SK-N-SH (cell line): ENCODE measurements around the gene PSMA6. TPM values are rescaled to one million over a fixed set of nuclear protein-coding genes. Genes with fewer than 3 reads are reported as not detected.

Experiments used
- CTCF ChIA-PET: fragments of 300-600, 350-600 bp; formaldehyde crosslinking; extraction: SDS; loops from one replicate; lab custom pipeline; 2021; lab: Yijun Ruan, JAX
- POLR2A ChIA-PET: fragments of 350-600 bp; sonication (Branson Sonifier 250); formaldehyde crosslinking; extraction: SDS; loops from one replicate; lab custom pipeline; 2020; ENCODE audit warnings: antibody characterized with exemption, inconsistent platforms; lab: Yijun Ruan, JAX
- DNase-seq: peaks from one replicate; pipeline ENCODE4 v3.0.0; 2012
- H2AFZ ChIP-seq: fragments of 200-600 bp; sonication (generic); 2 replicates; pipeline ENCODE4 v1.8.1; 2016; ENCODE audit warnings: antibody characterized with exemption, mild to moderate bottlenecking, low read depth
- H3F3A ChIP-seq: fragments of 200-600 bp; sonication (generic); replicated peaks from 2 replicates; pipeline ENCODE3; 2016; ENCODE audit warnings: antibody characterized with exemption, mild to moderate bottlenecking; ENCODE audit not compliant: insufficient read depth
- H3K27ac ChIP-seq, 2 experiments: fragments of 200-500 bp in 1 of 2; fragments of 200-600 bp in 1 of 2; sonication (Bioruptor generic) in 1 of 2; sonication (generic), shearing (Covaris generic) in 1 of 2; 2 replicates each; pipeline versions ENCODE4 v1.5.1 to v1.6.1; 2014 to 2016; ENCODE audit warnings: low read depth in 2 of 2, inconsistent platforms in 1 of 2, low read length in 1 of 2, mild to moderate bottlenecking in 1 of 2, mixed read lengths in 1 of 2
- H3K27me3 ChIP-seq: fragments of 200-600 bp; sonication (generic), shearing (Covaris generic); 2 replicates; pipeline ENCODE4 v1.6.1; 2016; ENCODE audit warnings: mixed run types; ENCODE audit not compliant: insufficient read depth
- H3K36me3 ChIP-seq, 2 experiments: fragments of 200-500 bp in 1 of 2; fragments of 200-600 bp in 1 of 2; sonication (Bioruptor generic) in 1 of 2; sonication (generic) in 1 of 2; replicated peaks in 1 of 2; 2 replicates each; pipeline versions ENCODE3 to v1.5.1; 2014 to 2016; ENCODE audit warnings: low read length in 1 of 2, mild to moderate bottlenecking in 1 of 2; ENCODE audit not compliant: insufficient read depth in 2 of 2, control insufficient read depth in 1 of 2
- H3K4me1 ChIP-seq, 2 experiments: fragments of 200-500 bp in 1 of 2; fragments of 200-600 bp in 1 of 2; sonication (Bioruptor generic) in 1 of 2; sonication (generic), shearing (Covaris generic) in 1 of 2; 2 replicates each; pipeline versions ENCODE4 v1.5.1 to v1.6.1; 2014 to 2016; ENCODE audit warnings: low read depth in 1 of 2, low read length in 1 of 2, mixed run types in 1 of 2; ENCODE audit not compliant: insufficient read depth in 2 of 2, control insufficient read depth in 1 of 2
- H3K4me2 ChIP-seq: fragments of 200-600 bp; sonication (generic), shearing (Covaris generic); 2 replicates; pipeline ENCODE4 v1.6.1; 2017; ENCODE audit warnings: mixed run types
- H3K4me3 ChIP-seq, 2 experiments: fragments of 200-500 bp in 1 of 2; fragments of 200-600 bp in 1 of 2; sonication (Bioruptor generic) in 1 of 2; sonication (generic), shearing (Covaris generic) in 1 of 2; 2 replicates each; pipeline versions ENCODE4 v1.5.1 to v1.8.1; 2014 to 2016; ENCODE audit warnings: low read depth in 2 of 2, inconsistent platforms in 1 of 2, low read length in 1 of 2, mild to moderate bottlenecking in 1 of 2, mixed read lengths in 1 of 2, moderate library complexity in 1 of 2
- H3K79me2 ChIP-seq: fragments of 200-600 bp; sonication (generic); 2 replicates; pipeline ENCODE4 v1.8.1; 2017; ENCODE audit warnings: mild to moderate bottlenecking; ENCODE audit not compliant: insufficient read depth
- H3K9ac ChIP-seq: fragments of 200-600 bp; sonication (generic); 2 replicates; pipeline ENCODE4 v1.6.1; 2017; ENCODE audit warnings: mixed run types
- H3K9me2 ChIP-seq: fragments of 200-600 bp; sonication (generic); 2 replicates; pipeline ENCODE4 v1.6.1; 2017; ENCODE audit warnings: mixed run types
- H3K9me3 ChIP-seq: fragments of 200-600 bp; sonication (generic); 2 replicates; pipeline ENCODE4 v1.6.1; 2017; ENCODE audit warnings: mixed run types, mild to moderate bottlenecking, moderate library complexity
- H4K20me1 ChIP-seq: fragments of 200-600 bp; sonication (generic); 2 replicates; pipeline ENCODE4 v1.6.1; 2017; ENCODE audit warnings: mild to moderate bottlenecking, mixed run types; ENCODE audit not compliant: insufficient read depth
- EZH2phosphoT487 ChIP-seq: fragments of 200-600 bp; sonication (generic); IDR thresholded peaks from 2 replicates; pipeline ENCODE4 v1.6.1; 2017; ENCODE audit warnings: low read depth, mixed run types, mild to moderate bottlenecking, antibody characterized with exemption, moderate library complexity, borderline replicate concordance
- FOXM1 ChIP-seq: IDR thresholded peaks from 2 replicates; pipeline ENCODE4 v1.4.0; 2012; ENCODE audit warnings: low read depth, mild to moderate bottlenecking
- GATA2 ChIP-seq: sonication (generic); formaldehyde crosslinking; IDR thresholded peaks from 2 replicates; pipeline ENCODE4 v1.5.0; 2020; ENCODE audit warnings: mild to moderate bottlenecking, missing genetic modification reagents
- IRF3 ChIP-seq: fragments of 150-350 bp; IDR thresholded peaks from 2 replicates; pipeline ENCODE4 v1.6.1; 2016; ENCODE audit warnings: mild to moderate bottlenecking, low read depth, low read length
- POLR2AphosphoS5 ChIP-seq: IDR thresholded peaks from 2 replicates; pipeline ENCODE4 v1.6.1; 2012; ENCODE audit warnings: low read depth, low read length
- RAD21 ChIP-seq: IDR thresholded peaks from 2 replicates; pipeline ENCODE4 v1.6.1; 2012; ENCODE audit warnings: mild to moderate bottlenecking, low read length
- SMC3 ChIP-seq: IDR thresholded peaks from 2 replicates; pipeline ENCODE4 v1.6.1; 2012; ENCODE audit warnings: low read depth, low read length, improper control_type of control experiment
- TAF1 ChIP-seq: IDR thresholded peaks from 2 replicates; pipeline ENCODE4 v1.6.1; 2012; ENCODE audit warnings: low read depth, mild to moderate bottlenecking, low read length, moderate library complexity, borderline replicate concordance
- TEAD4 ChIP-seq: IDR thresholded peaks from 2 replicates; pipeline ENCODE4 v1.4.0; 2012; ENCODE audit warnings: mild to moderate bottlenecking, borderline replicate concordance; ENCODE audit not compliant: insufficient read depth
- USF1 ChIP-seq: IDR thresholded peaks from 2 replicates; pipeline ENCODE4 v1.4.0; 2012; ENCODE audit warnings: low read depth, borderline replicate concordance
- YY1 ChIP-seq: IDR thresholded peaks from 2 replicates; pipeline ENCODE4 v1.4.0; 2012; ENCODE audit warnings: low read depth, mild to moderate bottlenecking
- WGBS: methylation state at CpG from one replicate; pipeline ENCODE4 v1.1.6; 2017; ENCODE audit warnings: low lambda C conversion rate; 5-methylcytosine and 5-hydroxymethylcytosine counted together
- polyA plus RNA-seq, 3 experiments: library from polyadenylated mRNA; depleted of rRNA; stranded (reverse); fragments of >200 nt; gene quantifications; 2 replicates each; pipeline ENCODE4 v1.2.3, GENCODE V29; 2012
- TF ChIP-seq, protein P1 (sequence below): fragments of 200-600 bp; sonication (generic); IDR thresholded peaks from 2 replicates; pipeline ENCODE4 v1.6.1; 2017; ENCODE audit warnings: antibody characterized with exemption, mild to moderate bottlenecking, moderate library complexity

The PSMA6 gene
- polyA plus RNA-seq, 1 of the 3 experiments (the other 2 are of a cell fraction): 174 TPM

DNA sequence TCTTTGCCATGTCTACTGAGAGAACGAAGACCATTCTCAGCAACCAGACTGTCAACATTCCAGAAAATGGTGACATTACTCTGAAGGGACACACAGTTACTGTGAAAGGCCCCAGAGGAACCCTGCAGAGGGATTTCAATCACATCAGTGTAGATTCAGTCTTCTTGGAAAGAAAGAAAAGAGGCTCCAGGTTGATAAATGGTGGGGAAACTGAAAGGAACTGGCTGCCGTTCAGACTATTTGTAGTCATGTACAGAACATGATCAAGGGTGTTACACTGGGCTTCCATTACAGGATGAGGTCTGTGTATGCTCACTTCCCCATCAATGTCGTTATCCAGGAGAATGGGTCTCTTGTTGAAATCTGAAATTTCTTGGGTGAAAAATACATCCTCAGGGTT, 29.7 kb upstream of the PSMA6 start (continued):
- TF ChIP-seq USF1: no peak
- TF ChIP-seq YY1: no peak
- no peak for TF ChIP-seq SMC3

DNA sequence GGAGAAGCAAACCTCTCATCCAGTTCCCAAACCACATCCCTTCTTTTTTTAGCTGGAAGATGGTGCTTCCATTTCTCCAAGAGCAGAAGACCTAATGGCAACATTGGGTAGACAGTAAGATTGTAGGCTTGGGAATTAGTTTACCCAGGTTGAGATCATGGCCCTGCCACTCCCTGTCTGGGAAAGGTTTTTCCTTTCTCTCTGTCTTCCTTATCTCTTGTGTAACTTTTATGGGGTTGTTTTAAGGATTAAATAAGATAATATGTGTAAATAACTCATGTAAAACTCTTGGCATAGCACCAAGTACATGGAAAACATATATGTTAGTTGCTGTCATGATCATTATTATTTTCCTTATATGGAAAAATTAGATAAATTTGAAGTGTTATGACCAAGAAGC, 23.2 kb upstream of the PSMA6 start:
- Histone ChIP-seq H3K9ac (no peak overlapping the region), H3K9me3 (no peaks in the 10 kb centered on the region), H3K36me3 (peaks cover 12 to 19% of the 10 kb centered on the region in 2 experiments), H3K27ac (no peak overlapping the region), H3F3A (no peaks in the 10 kb centered on the region), H4K20me1 (no peaks in the 10 kb centered on the region), H3K79me2 (no peaks in the 10 kb centered on the region), H3K9me2 (no peaks in the 10 kb centered on the region), H3K4me1 (no peaks in the 10 kb centered on the region), H2AFZ (no peak overlapping the region), H3K4me2 (no peak overlapping the region), H3K4me3 (no peak overlapping the region), H3K27me3 (no peaks in the 10 kb centered on the region)
- no peak for DNase-seq
- POLR2A ChIA-PET: no interaction called here
- TF ChIP-seq RAD21: no peak
- TF ChIP-seq IRF3: no peak
- TF ChIP-seq EZH2phosphoT487: no peak
- no peak for TF ChIP-seq TEAD4
- CTCF ChIA-PET: no interaction called here

GRCh38 chr14:35274805-35275204, 17.4 kb upstream of the PSMA6 start:
- peaks cover 26 to 27% of the 10 kb centered on the region in 2 experiments for H3K36me3 ChIP-seq
- DNase-seq: no peak
- ChIA-PET POLR2A (no interaction called here), CTCF (interaction anchor here (0.7 to 1.8 kb wide), 3 partner anchors 11 to 147 kb away, joined by 3 to 5 read pairs (median 3); no protein-coding TSS in a partner anchor)
- H4K20me1 ChIP-seq: no peaks in the 10 kb centered on the region
- H3K9me3 ChIP-seq: no peaks in the 10 kb centered on the region
- H3K9ac ChIP-seq: no peak overlapping the region
- no peak overlapping the region for H3K4me2 ChIP-seq
- H3K27me3 ChIP-seq: no peaks in the 10 kb centered on the region
- WGBS: 89% methylated on average over 2 of the region's 2 CpGs
- no peak overlapping the region for H3K27ac ChIP-seq
- H3K4me1 ChIP-seq: no peaks in the 10 kb centered on the region
- H3K9me2 ChIP-seq: no peaks in the 10 kb centered on the region
- no peaks in the 10 kb centered on the region for H3F3A ChIP-seq
- H3K4me3 ChIP-seq: no peak overlapping the region
- H3K79me2 ChIP-seq: no peaks in the 10 kb centered on the region
- TF ChIP-seq RAD21 (no peak), TAF1 (no peak), POLR2AphosphoS5 (no peak), FOXM1 (no peak), GATA2 (no peak)
- TF ChIP-seq, protein P1, sequence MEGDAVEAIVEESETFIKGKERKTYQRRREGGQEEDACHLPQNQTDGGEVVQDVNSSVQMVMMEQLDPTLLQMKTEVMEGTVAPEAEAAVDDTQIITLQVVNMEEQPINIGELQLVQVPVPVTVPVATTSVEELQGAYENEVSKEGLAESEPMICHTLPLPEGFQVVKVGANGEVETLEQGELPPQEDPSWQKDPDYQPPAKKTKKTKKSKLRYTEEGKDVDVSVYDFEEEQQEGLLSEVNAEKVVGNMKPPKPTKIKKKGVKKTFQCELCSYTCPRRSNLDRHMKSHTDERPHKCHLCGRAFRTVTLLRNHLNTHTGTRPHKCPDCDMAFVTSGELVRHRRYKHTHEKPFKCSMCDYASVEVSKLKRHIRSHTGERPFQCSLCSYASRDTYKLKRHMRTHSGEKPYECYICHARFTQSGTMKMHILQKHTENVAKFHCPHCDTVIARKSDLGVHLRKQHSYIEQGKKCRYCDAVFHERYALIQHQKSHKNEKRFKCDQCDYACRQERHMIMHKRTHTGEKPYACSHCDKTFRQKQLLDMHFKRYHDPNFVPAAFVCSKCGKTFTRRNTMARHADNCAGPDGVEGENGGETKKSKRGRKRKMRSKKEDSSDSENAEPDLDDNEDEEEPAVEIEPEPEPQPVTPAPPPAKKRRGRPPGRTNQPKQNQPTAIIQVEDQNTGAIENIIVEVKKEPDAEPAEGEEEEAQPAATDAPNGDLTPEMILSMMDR: no peak
- TF ChIP-seq, all 33 proteins: peak for 0
- H2AFZ ChIP-seq: no peak overlapping the region
